Lung (tissue), 13 donors: ENCODE measurements around the gene CBL. TPM values are rescaled to one million over a fixed set of nuclear protein-coding genes. Genes with fewer than 3 reads are reported as not detected.
A peak's percentile ranks its signal among the peaks of the same experiment; 100 is the strongest.

Source experiments
- ATAC-seq: fragments of 200-7000 bp; cut with Tn5 transposase; one replicate; pipeline ENCODE4 v1.9.1; 2020; ENCODE audit warnings: moderate number of reproducible peaks; ENCODE audit not compliant: insufficient read depth, low FRiP score
- DNase-seq, 3 donors: peaks; one replicate each; pipeline ENCODE4 v3.0.0-alpha.2; 2013 to 2017
- H3K27ac ChIP-seq, 2 donors: one replicate each; pipeline ENCODE4 v1.5.1; 2013; ENCODE audit warnings: mild to moderate bottlenecking in 2 of 2, moderate library complexity in 2 of 2, control low read depth in 1 of 2, inconsistent platforms in 1 of 2, low read depth in 1 of 2, low read length in 1 of 2
- H3K27me3 ChIP-seq, 3 donors: one replicate each; pipeline ENCODE4 v1.5.1; 2013; ENCODE audit warnings: low read length in 2 of 3; ENCODE audit not compliant: control insufficient read depth in 3 of 3, insufficient read depth in 3 of 3
- H3K36me3 ChIP-seq, 4 donors: one replicate each; pipeline ENCODE4 v1.5.1; 2013; ENCODE audit warnings: low read length in 4 of 4, mild to moderate bottlenecking in 1 of 4, moderate library complexity in 1 of 4; ENCODE audit not compliant: control insufficient read depth in 4 of 4, insufficient read depth in 4 of 4
- H3K4me1 ChIP-seq, 5 donors: one replicate each; pipeline ENCODE4 v1.5.1; 2013; ENCODE audit warnings: low read length in 5 of 5, mild to moderate bottlenecking in 2 of 5, moderate library complexity in 1 of 5; ENCODE audit not compliant: control insufficient read depth in 5 of 5, insufficient read depth in 5 of 5
- H3K4me3 ChIP-seq: one replicate; pipeline ENCODE4 v1.5.1; 2013; ENCODE audit warnings: mild to moderate bottlenecking, control low read depth, moderate library complexity
- H3K9ac ChIP-seq, 2 donors: one replicate each; pipeline ENCODE4 v1.5.1; 2013; ENCODE audit warnings: low read length in 2 of 2, control low read depth in 1 of 2; ENCODE audit not compliant: insufficient read depth in 1 of 2
- H3K9me3 ChIP-seq, 4 donors: one replicate each; pipeline ENCODE4 v1.5.1; 2013; ENCODE audit warnings: low read length in 3 of 4, mild to moderate bottlenecking in 1 of 4, moderate library complexity in 1 of 4; ENCODE audit not compliant: control insufficient read depth in 4 of 4, insufficient read depth in 3 of 4
- CTCF ChIP-seq: IDR thresholded peaks from 2 replicates; pipeline ENCODE4 v1.5.1; 2012; ENCODE audit warnings: mild to moderate bottlenecking; ENCODE audit errors: control extremely low read depth, extremely low read depth
- WGBS, 2 donors: extraction: QIAGEN DNeasy Blood & Tissue Kit; methylation state at CpG; one replicate each; pipeline ENCODE4 v1.1.7; 2013; 5-methylcytosine and 5-hydroxymethylcytosine counted together
- polyA plus RNA-seq, 2 donors: library from polyadenylated mRNA; stranded (reverse); fragments of 200-250 nt; gene quantifications; one replicate each; pipeline ENCODE4 v1.2.1, GENCODE V29; 2013
- small RNA-seq: library from RNA; depleted of rRNA; stranded (forward); fragments of <200 nt; gene quantifications from one replicate; pipeline ENCODE3, GENCODE V24; 2014; ENCODE audit warnings: low replicate concordance
- total RNA-seq, 2 donors: library from RNA; depleted of rRNA in 1 of 2; stranded (reverse); fragments of >200 nt in 1 of 2; gene quantifications; one replicate each; pipeline ENCODE4 v1.2.1, GENCODE V29; 2014 to 2021
- donor health status: control.
- donor health status: control.
- donor health status: Bipolar disorder and iron deficiency.
- donor health status: healthy.
- donor health status: DM: yes; HTN: yes; CAD: no.

The CBL gene
- total and polyA plus RNA-seq, 4 donors: 8.7 to 25.1 (median 16.1) TPM

GRCh38 chr11:119355091-119355843, 149.1 kb downstream of the CBL start:
- Histone ChIP-seq H3K27ac (peak overlapping the region in 1 of 2 donors; percentile 39), H3K9ac (no peak overlapping the region), H3K4me1 (peaks cover 0 to 9% (median 3%) of the 10 kb centered on the region in 5 donors), H3K27me3 (no peaks in the 10 kb centered on the region), H3K4me3 (no peak overlapping the region), H3K9me3 (no peaks in the 10 kb centered on the region), H3K36me3 (no peaks in the 10 kb centered on the region)
- TF ChIP-seq CTCF: no peak
- DNase-seq (no peak), ATAC-seq (no peak)
- 67 to 80% methylated on average over 9 of the region's 9 CpGs for WGBS, 2 donors

GRCh38 chr11:119356349-119357031, 150.4 kb downstream of the CBL start:
- WGBS, 2 donors: 1% methylated on average over 52 to 54 of the region's 54 CpGs
- Histone ChIP-seq H3K9me3 (no peaks in the 10 kb centered on the region), H3K36me3 (no peaks in the 10 kb centered on the region), H3K4me3 (peak overlapping the region; percentile 46), H3K4me1 (peaks cover 0 to 9% (median 3%) of the 10 kb centered on the region in 5 donors), H3K27me3 (no peaks in the 10 kb centered on the region), H3K27ac (peak overlapping the region; percentile 78 to 81), H3K9ac (peak overlapping the region in 1 of 2 donors; percentile 63)
- peak; percentile 89 for TF ChIP-seq CTCF
- peak; percentile 90 to 91 (median 90) for DNase-seq
- ATAC-seq: peak; percentile 82

- Histone ChIP-seq H3K9me3 (no peaks in the 10 kb centered on the region), H3K27ac (no peak overlapping the region), H3K36me3 (no peaks in the 10 kb centered on the region), H3K9ac (no peak overlapping the region), H3K27me3 (no peaks in the 10 kb centered on the region), H3K4me1 (peaks cover 2 to 13% (median 3%) of the 10 kb centered on the region in 5 donors), H3K4me3 (peak overlapping the region; percentile 16)
- no peak for TF ChIP-seq CTCF
- no peak for ATAC-seq
- whole genome bisulfite sequencing, 2 donors: 37 to 52% methylated on average over 9 to 13 of the region's 13 CpGs
- no peak for DNase-seq
Observed at GRCh38 chr11:119357074-119357473, 150.9 kb downstream of the CBL start.

Small RNA genes within 50 kb of the gene (small RNA-seq; reads per million reads assigned to genes)
- gene RF01225 (not detected), gene RNU6-262P (not detected)

Other genes starting within 250 kb of the CBL start
- not detected for gene FOXR1, start 234.6 kb upstream of the CBL start, total RNA-seq
- gene FOXR1, start 234.6 kb upstream of the CBL start, polyA plus RNA-seq: not detected
- gene CENATAC, start 208.2 kb upstream of the CBL start, total RNA-seq: 10 to 100 TPM; 47.1 to 59.9 TPM
- 10 to 100 TPM; 12.3 to 97.5 TPM for gene CENATAC, start 208.2 kb upstream of the CBL start, polyA plus RNA-seq
- 100 to 1,000 TPM; 483 to 780 TPM for gene RPS25, start 188.0 kb upstream of the CBL start, total RNA-seq
- 1,000 to 10,000 TPM; 1,136 to 2,643 TPM for gene RPS25, start 188.0 kb upstream of the CBL start, polyA plus RNA-seq
- 10 to 100 TPM; 45.8 to 71.4 TPM for gene TRAPPC4, start 187.6 kb upstream of the CBL start, total RNA-seq
- gene TRAPPC4, start 187.6 kb upstream of the CBL start, polyA plus RNA-seq: 10 to 100 TPM; 43.0 to 63.1 TPM
- 10 to 100 TPM in 1 of 2 donors, 1 to 10 TPM in 1; 8.2 to 16.2 TPM for gene SLC37A4, start 175.5 kb upstream of the CBL start, total RNA-seq
- 10 to 100 TPM; 13.5 to 13.6 TPM for gene SLC37A4, start 175.5 kb upstream of the CBL start, polyA plus RNA-seq
- 100 to 1,000 TPM in 1 of 2 donors, 10 to 100 TPM in 1; 46.6 to 252 TPM for gene HYOU1, start 149.1 kb upstream of the CBL start, total RNA-seq
- 100 to 1,000 TPM in 1 of 2 donors, 10 to 100 TPM in 1; 59.7 to 152 TPM for gene HYOU1, start 149.1 kb upstream of the CBL start, polyA plus RNA-seq
- gene VPS11, start 138.5 kb upstream of the CBL start, total RNA-seq: 10 to 100 TPM; 34.6 to 36.0 TPM
- gene VPS11, start 138.5 kb upstream of the CBL start, polyA plus RNA-seq: 10 to 100 TPM; 33.8 to 56.1 TPM
- gene HMBS, start 121.5 kb upstream of the CBL start, total RNA-seq: 10 to 100 TPM; 11.7 to 31.5 TPM
- 10 to 100 TPM; 31.5 to 33.3 TPM for gene HMBS, start 121.5 kb upstream of the CBL start, polyA plus RNA-seq
- 10 to 100 TPM; 29.4 to 50.9 TPM for gene DPAGT1, start 104.5 kb upstream of the CBL start, total RNA-seq
- 10 to 100 TPM; 19.0 to 36.7 TPM for gene DPAGT1, start 104.5 kb upstream of the CBL start, polyA plus RNA-seq
- 10 to 100 TPM in 1 of 2 donors, 1 to 10 TPM in 1; 6.5 to 20.7 TPM for gene C2CD2L, start 99.0 kb upstream of the CBL start, total RNA-seq
- 10 to 100 TPM; 11.6 to 13.7 TPM for gene C2CD2L, start 99.0 kb upstream of the CBL start, polyA plus RNA-seq
- 10 to 100 TPM; 21.2 to 24.5 TPM for gene HINFP, start 84.8 kb upstream of the CBL start, total RNA-seq
- gene HINFP, start 84.8 kb upstream of the CBL start, polyA plus RNA-seq: 10 to 100 TPM; 10.4 to 14.3 TPM
- gene ABCG4, start 57.3 kb upstream of the CBL start, total RNA-seq: under 1 TPM in 1 of 2 donors, not detected in 1; 0.28 TPM
- gene ABCG4, start 57.3 kb upstream of the CBL start, polyA plus RNA-seq: under 1 TPM; 0.03 to 0.10 TPM
- 10 to 100 TPM; 12.5 to 22.6 TPM for gene NLRX1, start 37.6 kb upstream of the CBL start, total RNA-seq
- gene NLRX1, start 37.6 kb upstream of the CBL start, polyA plus RNA-seq: 10 to 100 TPM in 1 of 2 donors, 1 to 10 TPM in 1; 5.1 to 10.7 TPM
- under 1 TPM in 1 of 2 donors, not detected in 1; 0.37 TPM for gene NHERF4, start 20.9 kb upstream of the CBL start, total RNA-seq
- gene NHERF4, start 20.9 kb upstream of the CBL start, polyA plus RNA-seq: under 1 TPM in 1 of 2 donors, not detected in 1; 0.96 TPM
- 100 to 1,000 TPM; 127 to 174 TPM for gene MCAM, start 110.8 kb downstream of the CBL start, total RNA-seq
- 100 to 1,000 TPM in 1 of 2 donors, 10 to 100 TPM in 1; 51.9 to 120 TPM for gene MCAM, start 110.8 kb downstream of the CBL start, polyA plus RNA-seq
- gene RNF26, start 128.2 kb downstream of the CBL start, total RNA-seq: 10 to 100 TPM in 1 of 2 donors, 1 to 10 TPM in 1; 8.2 to 25.4 TPM
- gene RNF26, start 128.2 kb downstream of the CBL start, polyA plus RNA-seq: 10 to 100 TPM; 11.0 to 16.3 TPM
- 10 to 100 TPM; 20.2 to 28.6 TPM for gene C1QTNF5, start 134.5 kb downstream of the CBL start, total RNA-seq
- gene C1QTNF5, start 134.5 kb downstream of the CBL start, polyA plus RNA-seq: 10 to 100 TPM; 28.0 to 34.9 TPM
- not detected for gene MFRP, start 140.4 kb downstream of the CBL start, total RNA-seq
- not detected for gene MFRP, start 140.4 kb downstream of the CBL start, polyA plus RNA-seq
- gene USP2, start 175.4 kb downstream of the CBL start, total RNA-seq: 1 to 10 TPM; 4.9 to 6.5 TPM
- 1 to 10 TPM; 1.7 to 2.1 TPM for gene USP2, start 175.4 kb downstream of the CBL start, polyA plus RNA-seq
- 10 to 100 TPM in 1 of 2 donors, 1 to 10 TPM in 1; 9.8 to 16.8 TPM for gene THY1, start 216.8 kb downstream of the CBL start, total RNA-seq
- 10 to 100 TPM in 1 of 2 donors, 1 to 10 TPM in 1; 5.1 to 44.2 TPM for gene THY1, start 216.8 kb downstream of the CBL start, polyA plus RNA-seq